Measurements from ENCODE around the gene IFT57.

- TF ChIP-seq, protein P1, sequence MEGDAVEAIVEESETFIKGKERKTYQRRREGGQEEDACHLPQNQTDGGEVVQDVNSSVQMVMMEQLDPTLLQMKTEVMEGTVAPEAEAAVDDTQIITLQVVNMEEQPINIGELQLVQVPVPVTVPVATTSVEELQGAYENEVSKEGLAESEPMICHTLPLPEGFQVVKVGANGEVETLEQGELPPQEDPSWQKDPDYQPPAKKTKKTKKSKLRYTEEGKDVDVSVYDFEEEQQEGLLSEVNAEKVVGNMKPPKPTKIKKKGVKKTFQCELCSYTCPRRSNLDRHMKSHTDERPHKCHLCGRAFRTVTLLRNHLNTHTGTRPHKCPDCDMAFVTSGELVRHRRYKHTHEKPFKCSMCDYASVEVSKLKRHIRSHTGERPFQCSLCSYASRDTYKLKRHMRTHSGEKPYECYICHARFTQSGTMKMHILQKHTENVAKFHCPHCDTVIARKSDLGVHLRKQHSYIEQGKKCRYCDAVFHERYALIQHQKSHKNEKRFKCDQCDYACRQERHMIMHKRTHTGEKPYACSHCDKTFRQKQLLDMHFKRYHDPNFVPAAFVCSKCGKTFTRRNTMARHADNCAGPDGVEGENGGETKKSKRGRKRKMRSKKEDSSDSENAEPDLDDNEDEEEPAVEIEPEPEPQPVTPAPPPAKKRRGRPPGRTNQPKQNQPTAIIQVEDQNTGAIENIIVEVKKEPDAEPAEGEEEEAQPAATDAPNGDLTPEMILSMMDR (IDR thresholded peaks at IDR 0.05), result no peak
- no peak for TF ChIP-seq EZH2phosphoT487 (IDR thresholded peaks at IDR 0.05; ENCODE audit: borderline replicate concordance, low read depth)
- no peak for TF ChIP-seq IRF3 (IDR thresholded peaks at IDR 0.05; ENCODE audit: low read depth, low read length)
- TF ChIP-seq, protein P2, sequence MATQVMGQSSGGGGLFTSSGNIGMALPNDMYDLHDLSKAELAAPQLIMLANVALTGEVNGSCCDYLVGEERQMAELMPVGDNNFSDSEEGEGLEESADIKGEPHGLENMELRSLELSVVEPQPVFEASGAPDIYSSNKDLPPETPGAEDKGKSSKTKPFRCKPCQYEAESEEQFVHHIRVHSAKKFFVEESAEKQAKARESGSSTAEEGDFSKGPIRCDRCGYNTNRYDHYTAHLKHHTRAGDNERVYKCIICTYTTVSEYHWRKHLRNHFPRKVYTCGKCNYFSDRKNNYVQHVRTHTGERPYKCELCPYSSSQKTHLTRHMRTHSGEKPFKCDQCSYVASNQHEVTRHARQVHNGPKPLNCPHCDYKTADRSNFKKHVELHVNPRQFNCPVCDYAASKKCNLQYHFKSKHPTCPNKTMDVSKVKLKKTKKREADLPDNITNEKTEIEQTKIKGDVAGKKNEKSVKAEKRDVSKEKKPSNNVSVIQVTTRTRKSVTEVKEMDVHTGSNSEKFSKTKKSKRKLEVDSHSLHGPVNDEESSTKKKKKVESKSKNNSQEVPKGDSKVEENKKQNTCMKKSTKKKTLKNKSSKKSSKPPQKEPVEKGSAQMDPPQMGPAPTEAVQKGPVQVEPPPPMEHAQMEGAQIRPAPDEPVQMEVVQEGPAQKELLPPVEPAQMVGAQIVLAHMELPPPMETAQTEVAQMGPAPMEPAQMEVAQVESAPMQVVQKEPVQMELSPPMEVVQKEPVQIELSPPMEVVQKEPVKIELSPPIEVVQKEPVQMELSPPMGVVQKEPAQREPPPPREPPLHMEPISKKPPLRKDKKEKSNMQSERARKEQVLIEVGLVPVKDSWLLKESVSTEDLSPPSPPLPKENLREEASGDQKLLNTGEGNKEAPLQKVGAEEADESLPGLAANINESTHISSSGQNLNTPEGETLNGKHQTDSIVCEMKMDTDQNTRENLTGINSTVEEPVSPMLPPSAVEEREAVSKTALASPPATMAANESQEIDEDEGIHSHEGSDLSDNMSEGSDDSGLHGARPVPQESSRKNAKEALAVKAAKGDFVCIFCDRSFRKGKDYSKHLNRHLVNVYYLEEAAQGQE (IDR thresholded peaks at IDR 0.05; ENCODE audit: low read depth, low read length), result no peak
- no peak for TF ChIP-seq GABPA (IDR thresholded peaks at IDR 0.05; ENCODE audit: low read depth)
- no peak for TF ChIP-seq GATA2 (CRISPR knock-in tag; IDR thresholded peaks at IDR 0.05)
- TF ChIP-seq TCF12 (IDR thresholded peaks at IDR 0.05), result no peak
Observed at GRCh38 chr3:108181172-108181571, 41.1 kb downstream of the IFT57 start.

Measured in SK-N-SH (cell line).